ENCODE results near the gene MTFP1.

- TF ChIP-seq, protein P1, sequence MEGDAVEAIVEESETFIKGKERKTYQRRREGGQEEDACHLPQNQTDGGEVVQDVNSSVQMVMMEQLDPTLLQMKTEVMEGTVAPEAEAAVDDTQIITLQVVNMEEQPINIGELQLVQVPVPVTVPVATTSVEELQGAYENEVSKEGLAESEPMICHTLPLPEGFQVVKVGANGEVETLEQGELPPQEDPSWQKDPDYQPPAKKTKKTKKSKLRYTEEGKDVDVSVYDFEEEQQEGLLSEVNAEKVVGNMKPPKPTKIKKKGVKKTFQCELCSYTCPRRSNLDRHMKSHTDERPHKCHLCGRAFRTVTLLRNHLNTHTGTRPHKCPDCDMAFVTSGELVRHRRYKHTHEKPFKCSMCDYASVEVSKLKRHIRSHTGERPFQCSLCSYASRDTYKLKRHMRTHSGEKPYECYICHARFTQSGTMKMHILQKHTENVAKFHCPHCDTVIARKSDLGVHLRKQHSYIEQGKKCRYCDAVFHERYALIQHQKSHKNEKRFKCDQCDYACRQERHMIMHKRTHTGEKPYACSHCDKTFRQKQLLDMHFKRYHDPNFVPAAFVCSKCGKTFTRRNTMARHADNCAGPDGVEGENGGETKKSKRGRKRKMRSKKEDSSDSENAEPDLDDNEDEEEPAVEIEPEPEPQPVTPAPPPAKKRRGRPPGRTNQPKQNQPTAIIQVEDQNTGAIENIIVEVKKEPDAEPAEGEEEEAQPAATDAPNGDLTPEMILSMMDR (conservative IDR thresholded peaks at IDR 0.05; ENCODE audit: low read depth in 2 of 2) = peak; percentile 28 to 55; a peak in 3 of 4 replicates
- TF ChIP-seq ZNF331 (CRISPR knock-in tag; IDR thresholded peaks at IDR 0.05; ENCODE audit: low read depth) = no peak
- TF ChIP-seq EZH2phosphoT487 (IDR thresholded peaks at IDR 0.05; ENCODE audit: unreplicated experiment) = no peak
- no peak for TF ChIP-seq EZH2 (IDR thresholded peaks at IDR 0.05; ENCODE audit: low read depth, unreplicated experiment)
- TF ChIP-seq POLR2AphosphoS5 (IDR thresholded peaks at IDR 0.05; ENCODE audit: low read depth) = no peak
- TF ChIP-seq, protein P2, sequence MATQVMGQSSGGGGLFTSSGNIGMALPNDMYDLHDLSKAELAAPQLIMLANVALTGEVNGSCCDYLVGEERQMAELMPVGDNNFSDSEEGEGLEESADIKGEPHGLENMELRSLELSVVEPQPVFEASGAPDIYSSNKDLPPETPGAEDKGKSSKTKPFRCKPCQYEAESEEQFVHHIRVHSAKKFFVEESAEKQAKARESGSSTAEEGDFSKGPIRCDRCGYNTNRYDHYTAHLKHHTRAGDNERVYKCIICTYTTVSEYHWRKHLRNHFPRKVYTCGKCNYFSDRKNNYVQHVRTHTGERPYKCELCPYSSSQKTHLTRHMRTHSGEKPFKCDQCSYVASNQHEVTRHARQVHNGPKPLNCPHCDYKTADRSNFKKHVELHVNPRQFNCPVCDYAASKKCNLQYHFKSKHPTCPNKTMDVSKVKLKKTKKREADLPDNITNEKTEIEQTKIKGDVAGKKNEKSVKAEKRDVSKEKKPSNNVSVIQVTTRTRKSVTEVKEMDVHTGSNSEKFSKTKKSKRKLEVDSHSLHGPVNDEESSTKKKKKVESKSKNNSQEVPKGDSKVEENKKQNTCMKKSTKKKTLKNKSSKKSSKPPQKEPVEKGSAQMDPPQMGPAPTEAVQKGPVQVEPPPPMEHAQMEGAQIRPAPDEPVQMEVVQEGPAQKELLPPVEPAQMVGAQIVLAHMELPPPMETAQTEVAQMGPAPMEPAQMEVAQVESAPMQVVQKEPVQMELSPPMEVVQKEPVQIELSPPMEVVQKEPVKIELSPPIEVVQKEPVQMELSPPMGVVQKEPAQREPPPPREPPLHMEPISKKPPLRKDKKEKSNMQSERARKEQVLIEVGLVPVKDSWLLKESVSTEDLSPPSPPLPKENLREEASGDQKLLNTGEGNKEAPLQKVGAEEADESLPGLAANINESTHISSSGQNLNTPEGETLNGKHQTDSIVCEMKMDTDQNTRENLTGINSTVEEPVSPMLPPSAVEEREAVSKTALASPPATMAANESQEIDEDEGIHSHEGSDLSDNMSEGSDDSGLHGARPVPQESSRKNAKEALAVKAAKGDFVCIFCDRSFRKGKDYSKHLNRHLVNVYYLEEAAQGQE (IDR thresholded peaks at IDR 0.05; ENCODE audit: unreplicated experiment) = no peak
- no peak for TF ChIP-seq ETS1 (IDR thresholded peaks at IDR 0.05)
- no peak for TF ChIP-seq JUNB (IDR thresholded peaks at IDR 0.05; ENCODE audit: unreplicated experiment)
- TF ChIP-seq NANOG (IDR thresholded peaks at IDR 0.05; ENCODE audit: borderline replicate concordance) = no peak
- no peak for TF ChIP-seq STAT1 (IDR thresholded peaks at IDR 0.05; ENCODE audit: unreplicated experiment)
- TF ChIP-seq, protein P3, sequence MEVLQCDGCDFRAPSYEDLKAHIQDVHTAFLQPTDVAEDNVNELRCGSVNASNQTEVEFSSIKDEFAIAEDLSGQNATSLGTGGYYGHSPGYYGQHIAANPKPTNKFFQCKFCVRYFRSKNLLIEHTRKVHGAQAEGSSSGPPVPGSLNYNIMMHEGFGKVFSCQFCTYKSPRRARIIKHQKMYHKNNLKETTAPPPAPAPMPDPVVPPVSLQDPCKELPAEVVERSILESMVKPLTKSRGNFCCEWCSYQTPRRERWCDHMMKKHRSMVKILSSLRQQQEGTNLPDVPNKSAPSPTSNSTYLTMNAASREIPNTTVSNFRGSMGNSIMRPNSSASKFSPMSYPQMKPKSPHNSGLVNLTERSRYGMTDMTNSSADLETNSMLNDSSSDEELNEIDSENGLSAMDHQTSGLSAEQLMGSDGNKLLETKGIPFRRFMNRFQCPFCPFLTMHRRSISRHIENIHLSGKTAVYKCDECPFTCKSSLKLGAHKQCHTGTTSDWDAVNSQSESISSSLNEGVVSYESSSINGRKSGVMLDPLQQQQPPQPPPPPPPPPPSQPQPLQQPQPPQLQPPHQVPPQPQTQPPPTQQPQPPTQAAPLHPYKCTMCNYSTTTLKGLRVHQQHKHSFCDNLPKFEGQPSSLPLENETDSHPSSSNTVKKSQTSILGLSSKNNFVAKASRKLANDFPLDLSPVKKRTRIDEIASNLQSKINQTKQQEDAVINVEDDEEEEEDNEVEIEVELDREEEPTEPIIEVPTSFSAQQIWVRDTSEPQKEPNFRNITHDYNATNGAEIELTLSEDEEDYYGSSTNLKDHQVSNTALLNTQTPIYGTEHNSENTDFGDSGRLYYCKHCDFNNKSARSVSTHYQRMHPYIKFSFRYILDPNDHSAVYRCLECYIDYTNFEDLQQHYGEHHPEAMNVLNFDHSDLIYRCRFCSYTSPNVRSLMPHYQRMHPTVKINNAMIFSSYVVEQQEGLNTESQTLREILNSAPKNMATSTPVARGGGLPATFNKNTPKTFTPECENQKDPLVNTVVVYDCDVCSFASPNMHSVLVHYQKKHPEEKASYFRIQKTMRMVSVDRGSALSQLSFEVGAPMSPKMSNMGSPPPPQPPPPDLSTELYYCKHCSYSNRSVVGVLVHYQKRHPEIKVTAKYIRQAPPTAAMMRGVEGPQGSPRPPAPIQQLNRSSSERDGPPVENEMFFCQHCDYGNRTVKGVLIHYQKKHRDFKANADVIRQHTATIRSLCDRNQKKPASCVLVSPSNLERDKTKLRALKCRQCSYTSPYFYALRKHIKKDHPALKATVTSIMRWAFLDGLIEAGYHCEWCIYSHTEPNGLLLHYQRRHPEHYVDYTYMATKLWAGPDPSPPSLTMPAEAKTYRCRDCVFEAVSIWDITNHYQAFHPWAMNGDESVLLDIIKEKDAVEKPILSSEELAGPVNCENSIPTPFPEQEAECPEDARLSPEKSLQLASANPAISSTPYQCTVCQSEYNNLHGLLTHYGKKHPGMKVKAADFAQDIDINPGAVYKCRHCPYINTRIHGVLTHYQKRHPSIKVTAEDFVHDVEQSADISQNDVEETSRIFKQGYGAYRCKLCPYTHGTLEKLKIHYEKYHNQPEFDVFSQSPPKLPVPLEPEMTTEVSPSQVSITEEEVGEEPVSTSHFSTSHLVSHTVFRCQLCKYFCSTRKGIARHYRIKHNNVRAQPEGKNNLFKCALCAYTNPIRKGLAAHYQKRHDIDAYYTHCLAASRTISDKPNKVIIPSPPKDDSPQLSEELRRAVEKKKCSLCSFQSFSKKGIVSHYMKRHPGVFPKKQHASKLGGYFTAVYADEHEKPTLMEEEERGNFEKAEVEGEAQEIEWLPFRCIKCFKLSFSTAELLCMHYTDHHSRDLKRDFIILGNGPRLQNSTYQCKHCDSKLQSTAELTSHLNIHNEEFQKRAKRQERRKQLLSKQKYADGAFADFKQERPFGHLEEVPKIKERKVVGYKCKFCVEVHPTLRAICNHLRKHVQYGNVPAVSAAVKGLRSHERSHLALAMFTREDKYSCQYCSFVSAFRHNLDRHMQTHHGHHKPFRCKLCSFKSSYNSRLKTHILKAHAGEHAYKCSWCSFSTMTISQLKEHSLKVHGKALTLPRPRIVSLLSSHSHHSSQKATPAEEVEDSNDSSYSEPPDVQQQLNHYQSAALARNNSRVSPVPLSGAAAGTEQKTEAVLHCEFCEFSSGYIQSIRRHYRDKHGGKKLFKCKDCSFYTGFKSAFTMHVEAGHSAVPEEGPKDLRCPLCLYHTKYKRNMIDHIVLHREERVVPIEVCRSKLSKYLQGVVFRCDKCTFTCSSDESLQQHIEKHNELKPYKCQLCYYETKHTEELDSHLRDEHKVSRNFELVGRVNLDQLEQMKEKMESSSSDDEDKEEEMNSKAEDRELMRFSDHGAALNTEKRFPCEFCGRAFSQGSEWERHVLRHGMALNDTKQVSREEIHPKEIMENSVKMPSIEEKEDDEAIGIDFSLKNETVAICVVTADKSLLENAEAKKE (CRISPR knock-in tag; IDR thresholded peaks at IDR 0.05) = no peak
- no peak for TF ChIP-seq CREB1 (CRISPR knock-in tag; IDR thresholded peaks at IDR 0.05; ENCODE audit: low read depth)
- no peak for TF ChIP-seq ZNF114 (CRISPR knock-in tag; IDR thresholded peaks at IDR 0.05)
These were observed 28.4 kb downstream of the MTFP1 start for GRCh38 chr22:30453731-30454510.

Measured in GM23338 (cell line).